HL-60 (cell line): ENCODE results near the gene ARIH2.

ENCODE experiments used
- GABPA ChIP-seq: IDR thresholded peaks from 2 replicates; pipeline ENCODE4 v1.6.1; 2012; ENCODE audit warnings: low read depth
- POLR2AphosphoS5 ChIP-seq: IDR thresholded peaks from 2 replicates; pipeline ENCODE4 v1.6.1; 2012; ENCODE audit warnings: low read depth
- SPI1 ChIP-seq: IDR thresholded peaks from 2 replicates; pipeline ENCODE4 v1.6.1; 2012; ENCODE audit warnings: low read depth, mild to moderate bottlenecking, borderline replicate concordance
- TF ChIP-seq, protein P1 (sequence below): IDR thresholded peaks from one replicate; pipeline ENCODE4 v1.5.1; 2011; ENCODE audit warnings: low read length, control low read depth, inconsistent platforms; ENCODE audit not compliant: insufficient read depth
- TF ChIP-seq, protein P2 (sequence below): IDR thresholded peaks from 2 replicates; pipeline ENCODE4 v1.6.1; 2012; ENCODE audit warnings: low read depth; ENCODE audit not compliant: insufficient replicate concordance

DNA sequence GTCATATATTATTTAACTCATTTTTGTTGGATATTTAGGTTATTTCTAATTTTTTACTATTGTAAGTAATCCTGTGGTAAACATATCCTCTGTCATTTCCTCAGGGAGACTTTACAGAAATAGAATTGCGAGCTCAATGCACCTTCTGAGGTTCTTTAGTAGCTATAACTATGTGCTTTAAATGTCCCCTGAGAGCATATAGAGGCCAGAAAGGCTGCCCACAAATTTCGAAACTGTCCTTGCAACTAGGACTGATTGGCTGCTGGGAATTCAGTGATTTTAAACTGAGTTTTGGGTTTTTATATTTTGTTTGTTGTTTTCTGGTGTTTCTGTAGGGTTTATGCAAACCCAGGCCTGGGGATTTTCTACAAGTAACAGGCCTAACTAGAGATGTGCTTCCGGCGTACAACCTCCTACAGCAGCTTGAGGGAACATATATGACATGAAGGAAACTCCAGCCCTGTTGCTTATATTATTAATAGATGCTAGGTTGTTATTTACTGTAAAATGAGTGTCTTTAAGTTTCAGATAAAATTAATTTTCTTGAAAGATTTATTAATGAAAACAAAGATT, 42.3 kb downstream of the ARIH2 start:
- TF ChIP-seq, protein P1, sequence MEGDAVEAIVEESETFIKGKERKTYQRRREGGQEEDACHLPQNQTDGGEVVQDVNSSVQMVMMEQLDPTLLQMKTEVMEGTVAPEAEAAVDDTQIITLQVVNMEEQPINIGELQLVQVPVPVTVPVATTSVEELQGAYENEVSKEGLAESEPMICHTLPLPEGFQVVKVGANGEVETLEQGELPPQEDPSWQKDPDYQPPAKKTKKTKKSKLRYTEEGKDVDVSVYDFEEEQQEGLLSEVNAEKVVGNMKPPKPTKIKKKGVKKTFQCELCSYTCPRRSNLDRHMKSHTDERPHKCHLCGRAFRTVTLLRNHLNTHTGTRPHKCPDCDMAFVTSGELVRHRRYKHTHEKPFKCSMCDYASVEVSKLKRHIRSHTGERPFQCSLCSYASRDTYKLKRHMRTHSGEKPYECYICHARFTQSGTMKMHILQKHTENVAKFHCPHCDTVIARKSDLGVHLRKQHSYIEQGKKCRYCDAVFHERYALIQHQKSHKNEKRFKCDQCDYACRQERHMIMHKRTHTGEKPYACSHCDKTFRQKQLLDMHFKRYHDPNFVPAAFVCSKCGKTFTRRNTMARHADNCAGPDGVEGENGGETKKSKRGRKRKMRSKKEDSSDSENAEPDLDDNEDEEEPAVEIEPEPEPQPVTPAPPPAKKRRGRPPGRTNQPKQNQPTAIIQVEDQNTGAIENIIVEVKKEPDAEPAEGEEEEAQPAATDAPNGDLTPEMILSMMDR: no peak
- TF ChIP-seq POLR2AphosphoS5 (no peak), SPI1 (no peak), GABPA (no peak)
- TF ChIP-seq, protein P2, sequence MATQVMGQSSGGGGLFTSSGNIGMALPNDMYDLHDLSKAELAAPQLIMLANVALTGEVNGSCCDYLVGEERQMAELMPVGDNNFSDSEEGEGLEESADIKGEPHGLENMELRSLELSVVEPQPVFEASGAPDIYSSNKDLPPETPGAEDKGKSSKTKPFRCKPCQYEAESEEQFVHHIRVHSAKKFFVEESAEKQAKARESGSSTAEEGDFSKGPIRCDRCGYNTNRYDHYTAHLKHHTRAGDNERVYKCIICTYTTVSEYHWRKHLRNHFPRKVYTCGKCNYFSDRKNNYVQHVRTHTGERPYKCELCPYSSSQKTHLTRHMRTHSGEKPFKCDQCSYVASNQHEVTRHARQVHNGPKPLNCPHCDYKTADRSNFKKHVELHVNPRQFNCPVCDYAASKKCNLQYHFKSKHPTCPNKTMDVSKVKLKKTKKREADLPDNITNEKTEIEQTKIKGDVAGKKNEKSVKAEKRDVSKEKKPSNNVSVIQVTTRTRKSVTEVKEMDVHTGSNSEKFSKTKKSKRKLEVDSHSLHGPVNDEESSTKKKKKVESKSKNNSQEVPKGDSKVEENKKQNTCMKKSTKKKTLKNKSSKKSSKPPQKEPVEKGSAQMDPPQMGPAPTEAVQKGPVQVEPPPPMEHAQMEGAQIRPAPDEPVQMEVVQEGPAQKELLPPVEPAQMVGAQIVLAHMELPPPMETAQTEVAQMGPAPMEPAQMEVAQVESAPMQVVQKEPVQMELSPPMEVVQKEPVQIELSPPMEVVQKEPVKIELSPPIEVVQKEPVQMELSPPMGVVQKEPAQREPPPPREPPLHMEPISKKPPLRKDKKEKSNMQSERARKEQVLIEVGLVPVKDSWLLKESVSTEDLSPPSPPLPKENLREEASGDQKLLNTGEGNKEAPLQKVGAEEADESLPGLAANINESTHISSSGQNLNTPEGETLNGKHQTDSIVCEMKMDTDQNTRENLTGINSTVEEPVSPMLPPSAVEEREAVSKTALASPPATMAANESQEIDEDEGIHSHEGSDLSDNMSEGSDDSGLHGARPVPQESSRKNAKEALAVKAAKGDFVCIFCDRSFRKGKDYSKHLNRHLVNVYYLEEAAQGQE: no peak
